Skin epidermis (tissue), 12 donors: ENCODE results near the gene KLHL3.

ENCODE experiments used
- H3K27ac ChIP-seq, 21 experiments: fragments of 200-600 bp; sonication (generic) in 11 of 21; one replicate each; pipeline ENCODE4 v1.5.0; 2020; ENCODE audit warnings: mild to moderate bottlenecking in 3 of 21, inconsistent platforms in 2 of 21, moderate library complexity in 2 of 21
- H3K4me3 ChIP-seq, 7 experiments: fragments of 200-600 bp; sonication (generic) in 2 of 7; one replicate each; pipeline ENCODE4 v1.5.0; 2020; ENCODE audit warnings: inconsistent platforms in 2 of 7, mild to moderate bottlenecking in 2 of 7, moderate library complexity in 1 of 7

Gene KLHL3

DNA sequence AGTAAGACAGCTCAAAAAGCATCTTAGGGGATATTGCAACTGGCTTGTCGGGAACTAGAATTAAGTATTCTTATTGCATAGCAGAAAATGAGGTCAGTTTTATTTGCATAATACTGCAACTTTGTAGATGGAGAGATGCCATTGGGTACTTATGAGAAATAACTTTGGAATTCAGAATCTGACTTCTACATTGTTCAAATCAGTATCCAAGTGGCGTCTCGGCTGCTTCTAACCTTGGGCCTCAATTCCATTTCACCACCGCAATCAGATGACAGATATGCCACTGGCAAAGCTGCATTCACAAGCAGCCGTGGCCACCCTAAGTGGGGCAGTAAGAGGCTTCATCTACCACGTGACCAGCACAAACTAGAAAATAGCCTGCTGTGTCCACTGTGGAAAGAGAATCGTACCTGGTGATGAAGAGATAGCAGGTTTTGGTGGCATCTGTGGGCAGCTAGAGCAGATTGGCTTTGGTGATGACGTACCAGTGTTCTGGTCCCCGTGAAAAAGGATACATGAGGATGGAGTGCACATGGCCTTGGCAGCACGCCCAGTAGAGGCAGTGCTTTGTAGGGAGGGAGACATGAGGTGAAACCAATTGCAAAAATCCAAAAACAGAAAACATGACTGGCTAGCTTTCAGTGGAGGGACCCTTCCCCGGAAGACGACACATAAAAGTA is 116.6 kb downstream of the KLHL3 start:
- H3K27ac ChIP-seq, result peak overlapping the region in 1 of 21 experiments; percentile 54
- H3K4me3 ChIP-seq, result no peak overlapping the region

DNA sequence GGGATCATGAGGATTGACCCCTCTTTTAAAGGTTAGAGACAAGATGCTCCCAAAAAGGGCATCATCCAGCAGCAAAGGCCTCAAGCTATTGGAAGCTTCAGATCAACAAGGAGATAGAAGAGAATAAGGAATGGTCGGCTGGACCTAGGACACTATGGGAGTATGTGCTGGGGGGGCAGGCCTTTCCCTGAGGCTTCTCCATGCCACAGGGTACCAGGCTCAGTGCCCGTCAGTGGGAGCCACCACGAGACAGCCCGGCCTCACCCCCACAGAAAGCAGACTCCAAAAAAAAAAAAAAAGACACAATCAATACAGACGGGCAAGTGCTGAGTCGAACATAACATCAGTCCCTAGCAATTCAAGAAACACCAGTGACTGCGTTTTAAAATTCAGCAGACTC is 117.4 kb downstream of the KLHL3 start:
- Histone ChIP-seq H3K4me3 (no peak overlapping the region), H3K27ac (no peak overlapping the region)

DNA sequence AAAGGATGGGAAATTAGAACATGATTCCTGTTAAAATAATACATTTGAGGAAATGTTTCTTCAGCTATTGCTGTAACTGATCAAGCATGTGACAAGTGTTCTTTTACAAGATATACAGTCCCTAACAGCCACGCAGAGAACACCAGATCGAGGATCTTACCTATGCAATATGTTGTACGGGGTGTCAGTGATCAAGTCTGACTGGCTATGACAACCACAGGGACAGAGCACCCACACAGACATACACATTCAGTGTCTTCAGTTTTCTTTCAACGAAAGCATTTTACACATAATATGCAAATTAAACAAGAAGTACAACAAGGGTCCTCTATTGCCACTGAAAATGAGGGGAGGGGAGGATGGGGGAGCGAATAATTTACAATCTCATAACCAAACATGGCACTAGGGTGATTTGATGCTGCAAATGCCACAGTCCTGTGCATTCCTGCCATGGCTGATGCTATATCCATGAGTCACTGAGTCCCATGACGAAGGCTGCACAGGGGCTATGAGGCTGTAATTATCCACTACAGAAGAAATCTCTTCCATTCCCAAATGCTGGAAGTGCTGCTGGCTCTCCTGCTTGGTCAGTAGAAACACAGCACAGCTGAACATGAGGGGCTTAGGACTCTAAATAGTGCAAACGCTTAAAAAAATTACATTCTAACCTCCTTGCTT is 118.2 kb downstream of the KLHL3 start:
- no peak overlapping the region for H3K27ac ChIP-seq
- H3K4me3 ChIP-seq, result no peak overlapping the region

DNA sequence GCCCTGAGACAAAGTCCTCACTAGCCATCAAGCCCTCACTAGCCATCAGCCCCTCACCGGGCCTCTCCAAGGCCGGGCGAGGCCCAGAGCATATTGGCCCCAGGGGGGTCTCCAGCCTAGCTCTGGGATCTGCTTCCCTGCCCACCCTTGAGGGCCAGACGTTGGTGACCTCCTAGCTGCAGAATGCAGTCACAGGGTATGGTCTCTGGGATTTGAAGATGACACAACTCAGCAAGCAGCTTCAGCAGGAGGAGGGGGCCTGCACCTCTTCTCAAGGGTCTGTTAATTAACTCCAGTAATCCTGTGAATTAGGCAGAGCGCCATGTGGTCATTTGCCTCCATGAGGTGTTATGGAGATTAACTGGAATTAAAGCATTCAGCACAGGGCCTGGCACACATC is 119.8 kb downstream of the KLHL3 start:
- H3K4me3 ChIP-seq, result no peak overlapping the region
- H3K27ac ChIP-seq, result no peak overlapping the region

DNA sequence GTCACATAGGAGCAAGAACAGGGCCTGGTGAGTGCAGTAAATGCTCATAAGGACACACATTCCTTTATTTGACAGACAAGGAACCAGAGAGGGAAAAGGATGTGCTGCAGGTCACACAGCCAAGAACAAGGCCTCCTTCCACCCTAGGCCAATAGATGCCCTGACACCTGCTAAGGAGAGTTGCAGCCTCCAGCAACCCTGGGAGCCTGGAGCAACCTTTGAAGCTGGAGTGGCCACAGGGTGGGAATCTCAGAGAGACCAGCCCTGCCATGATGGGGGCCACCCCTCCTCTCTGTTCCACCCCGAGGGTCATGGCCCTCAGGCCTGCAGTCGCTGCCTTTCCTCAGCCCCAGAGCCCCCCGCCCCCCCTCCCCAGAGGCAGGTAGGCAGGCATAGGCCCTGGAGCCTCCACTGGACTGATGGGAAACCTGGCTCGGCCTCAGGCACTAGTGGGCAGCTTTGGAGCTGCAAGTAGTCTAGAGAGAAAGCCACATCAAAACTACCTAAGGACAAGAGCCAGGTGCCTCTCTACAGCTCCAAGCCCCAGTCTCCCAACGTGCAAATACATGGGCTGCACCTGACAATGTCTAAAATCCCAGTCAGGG is 120.6 kb downstream of the KLHL3 start:
- H3K27ac ChIP-seq, result no peak overlapping the region
- no peak overlapping the region for H3K4me3 ChIP-seq

DNA sequence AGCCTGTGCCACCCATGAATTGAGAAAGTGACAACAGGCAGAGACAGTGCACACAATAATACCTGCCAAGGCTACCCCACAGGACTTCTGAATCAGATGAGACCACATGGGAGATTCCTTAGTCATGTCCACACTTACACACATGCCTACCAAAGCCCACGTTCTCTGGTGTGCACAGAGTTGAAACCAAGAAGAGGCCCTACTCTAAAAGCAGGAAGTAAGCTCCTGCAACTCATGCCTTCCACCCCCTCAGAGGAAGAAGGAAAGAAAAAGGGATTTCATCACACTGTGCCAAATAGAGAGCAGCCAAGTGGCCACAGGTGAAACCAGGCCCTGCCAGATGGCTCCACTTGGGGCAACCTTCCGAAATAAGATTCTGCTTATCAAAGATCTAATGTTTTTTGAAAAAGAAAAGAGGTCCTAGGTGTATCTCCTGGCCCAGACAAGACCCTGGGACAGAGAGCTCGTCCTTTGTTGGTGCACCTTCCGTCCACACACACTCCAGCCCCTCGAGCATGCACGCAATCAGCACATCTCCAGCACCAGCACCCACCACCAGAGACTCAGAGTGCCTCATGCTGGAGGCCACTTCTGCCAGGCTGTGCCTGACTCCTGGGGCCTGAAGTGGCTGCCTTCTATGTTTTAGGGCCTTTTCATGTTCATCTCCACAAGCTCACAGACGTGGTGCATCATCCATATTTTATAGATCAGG is 122.2 kb downstream of the KLHL3 start:
- no peak overlapping the region for H3K27ac ChIP-seq
- H3K4me3 ChIP-seq, result no peak overlapping the region

DNA sequence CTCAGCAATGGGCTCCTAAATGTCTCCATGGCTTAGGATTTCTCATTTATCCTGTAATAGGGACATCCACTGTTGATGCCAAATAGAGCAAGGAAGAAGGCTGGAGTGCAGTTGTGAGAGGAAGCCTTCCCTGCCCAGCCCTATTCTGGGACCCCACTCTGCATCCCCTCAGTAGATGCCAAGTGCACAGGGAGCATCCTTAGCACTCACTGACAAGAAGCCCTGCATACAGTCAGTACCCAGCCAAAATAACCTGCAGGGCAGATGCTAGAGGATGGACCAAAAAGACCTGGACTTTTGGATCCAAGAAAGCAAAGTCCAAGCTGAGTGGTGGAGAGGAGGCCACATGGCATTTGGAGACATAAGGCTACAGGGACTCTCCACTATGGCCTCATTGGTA is 123.3 kb downstream of the KLHL3 start:
- Histone ChIP-seq H3K27ac (no peak overlapping the region), H3K4me3 (no peak overlapping the region)

DNA sequence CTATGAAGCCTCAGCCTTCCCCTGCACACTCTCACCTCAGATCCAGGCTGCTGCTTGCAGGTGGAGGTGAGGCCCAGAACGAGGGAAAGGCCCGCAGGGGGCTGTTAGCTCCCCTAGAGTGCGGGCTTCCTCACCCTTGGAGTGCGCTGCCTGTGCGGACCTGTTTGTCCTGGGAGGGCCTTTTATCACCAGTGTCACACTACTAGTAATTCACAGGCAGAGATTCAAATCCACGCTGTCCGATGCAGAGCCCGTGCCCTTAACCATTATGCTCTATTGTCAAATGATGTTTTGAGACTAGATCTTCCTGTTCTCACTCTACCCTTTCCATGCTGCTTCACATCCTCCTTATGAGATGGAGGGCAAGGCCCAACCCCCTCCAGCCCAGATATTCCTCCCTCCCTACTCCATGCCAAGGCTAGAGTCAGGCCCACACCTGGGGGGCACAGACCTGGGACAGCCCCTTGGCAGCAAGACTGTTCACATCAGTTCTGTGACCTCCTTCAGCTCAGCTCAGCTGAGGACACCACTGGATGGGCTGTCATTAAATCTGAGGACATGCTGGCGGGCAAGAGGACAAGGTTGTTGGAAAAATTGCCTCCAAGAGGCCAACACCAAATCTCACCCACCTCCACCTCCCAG is 124.0 kb downstream of the KLHL3 start:
- no peak overlapping the region for H3K27ac ChIP-seq

DNA sequence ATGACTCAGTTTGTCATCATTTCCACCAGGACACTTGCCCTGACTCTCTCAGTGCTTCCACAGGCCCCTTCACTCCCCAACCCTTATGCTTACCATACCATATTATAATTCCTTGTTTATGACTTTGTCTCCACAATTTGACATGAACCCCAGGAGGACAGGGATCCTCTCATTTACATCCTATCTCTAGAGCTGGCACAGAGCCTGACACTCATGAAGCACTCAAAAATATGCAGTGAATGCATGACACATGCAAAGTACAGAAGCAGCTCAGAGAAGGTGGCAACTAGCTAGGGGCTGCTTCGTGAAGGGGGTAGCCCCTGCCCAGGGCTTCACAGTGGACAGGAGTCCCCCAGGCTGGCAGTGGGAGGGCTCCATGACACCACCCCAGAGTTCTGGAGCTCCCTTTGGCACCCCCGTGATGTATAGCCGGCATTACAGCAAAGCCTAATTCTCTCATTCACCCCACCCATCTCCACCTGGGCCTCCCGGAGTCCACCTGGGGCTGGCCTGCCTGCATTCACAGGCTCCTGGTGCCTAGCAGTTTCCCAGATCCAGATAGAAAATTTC is 124.8 kb downstream of the KLHL3 start:
- no peak overlapping the region for H3K27ac ChIP-seq
- H3K4me3 ChIP-seq, result no peak overlapping the region

More for the DNA sequence above, 124.0 kb downstream of the KLHL3 start:
- H3K4me3 ChIP-seq, result no peak overlapping the region

DNA sequence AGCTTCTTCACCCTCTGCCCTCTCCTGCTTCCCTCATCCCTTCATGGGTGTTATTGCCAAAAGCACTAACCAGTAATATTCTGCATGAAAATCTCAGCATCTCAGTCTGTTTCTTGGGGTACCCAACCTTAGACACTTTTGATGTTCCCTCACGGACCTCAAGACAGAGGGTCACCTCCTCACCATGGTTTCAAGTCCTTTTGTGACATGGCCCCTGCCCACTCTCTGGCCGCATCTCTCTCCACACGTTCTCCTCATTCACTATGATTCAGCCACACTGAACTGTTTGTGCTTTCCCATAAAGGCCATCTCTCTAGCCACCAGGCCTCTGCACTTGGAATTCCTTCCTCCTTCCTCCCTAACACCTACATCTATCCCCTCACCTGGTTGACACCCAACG is 125.3 kb downstream of the KLHL3 start:
- no peak overlapping the region for H3K4me3 ChIP-seq
- no peak overlapping the region for H3K27ac ChIP-seq

DNA sequence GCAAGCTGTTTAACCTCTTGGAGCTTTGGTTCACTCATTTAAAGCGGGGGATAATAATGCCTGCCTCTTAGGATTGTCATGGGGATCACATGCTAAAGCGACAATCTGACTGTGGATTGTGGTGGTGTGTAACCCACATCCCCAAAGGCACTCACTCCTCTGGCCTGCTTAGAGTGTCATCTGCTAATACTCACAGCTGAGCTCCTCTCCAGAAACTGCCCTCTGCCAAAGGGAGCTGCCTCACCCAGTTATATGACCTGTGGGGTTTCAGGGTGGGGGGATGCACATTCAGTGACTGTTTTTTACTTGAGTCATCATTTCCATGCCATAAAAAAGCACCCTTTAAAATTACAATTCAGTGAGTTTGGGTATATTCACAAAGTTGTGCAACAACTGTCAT is 126.8 kb downstream of the KLHL3 start:
- no peak overlapping the region for H3K27ac ChIP-seq

DNA sequence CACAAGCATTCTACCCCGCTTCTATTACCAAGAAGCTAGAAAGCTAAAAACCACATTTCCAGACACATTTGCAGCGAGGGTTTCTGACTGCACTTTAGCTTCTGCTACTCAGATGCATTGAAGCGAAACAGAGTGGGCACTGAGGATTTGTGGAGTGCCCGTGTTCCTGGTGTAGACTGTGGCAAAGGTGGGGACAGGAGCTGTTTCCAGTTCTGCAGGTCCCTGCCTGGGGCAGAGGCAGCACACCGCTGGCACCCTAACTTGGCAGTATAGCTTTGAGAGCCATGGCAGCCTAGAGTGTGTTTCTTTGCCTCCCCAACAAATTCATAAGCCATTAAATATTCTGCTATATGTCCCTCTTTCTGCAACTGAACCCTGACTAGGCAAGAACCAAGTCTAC is 128.1 kb downstream of the KLHL3 start:
- Histone ChIP-seq H3K4me3 (no peak overlapping the region), H3K27ac (no peak overlapping the region)

More for the DNA sequence above, 126.8 kb downstream of the KLHL3 start:
- no peak overlapping the region for H3K4me3 ChIP-seq

DNA sequence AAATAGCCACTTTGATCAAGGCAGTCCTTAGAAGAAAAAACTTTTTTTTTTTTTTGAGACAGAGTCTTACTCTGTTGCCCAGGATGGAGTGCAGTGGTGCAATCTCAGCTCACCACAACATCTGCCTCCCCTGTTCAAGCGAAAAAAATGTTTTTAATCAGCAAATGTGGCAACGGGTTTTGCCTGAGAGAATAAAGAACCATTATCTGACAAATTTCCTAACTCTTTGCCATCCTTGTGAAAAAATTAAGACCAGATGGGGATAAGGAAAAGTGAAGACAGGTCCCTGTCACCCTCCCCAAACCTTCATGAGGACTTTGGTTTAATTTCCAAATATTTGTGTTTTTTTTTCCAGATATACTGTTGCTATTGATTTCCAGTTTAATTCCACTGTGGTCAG is 129.5 kb downstream of the KLHL3 start:
- Histone ChIP-seq H3K4me3 (no peak overlapping the region), H3K27ac (no peak overlapping the region)

DNA sequence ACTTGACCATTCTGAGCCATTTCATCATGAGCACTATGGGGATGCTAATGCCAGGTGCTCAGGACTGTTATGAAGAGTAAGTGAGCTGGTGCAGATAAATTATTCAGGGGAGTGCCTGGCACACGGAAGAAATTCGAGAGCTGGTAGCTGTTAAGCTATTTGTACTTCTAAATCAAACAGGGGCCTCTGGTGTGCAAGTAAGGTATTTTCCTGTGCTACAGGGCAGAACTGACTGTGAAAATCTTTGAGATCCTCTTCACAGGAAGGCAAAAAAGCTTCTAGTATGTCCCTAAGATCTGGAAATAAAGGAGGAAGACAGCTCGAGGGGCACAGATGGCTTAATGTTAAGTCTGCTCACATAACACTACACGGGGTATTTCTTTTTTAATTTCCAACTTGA is 130.5 kb downstream of the KLHL3 start:
- Histone ChIP-seq H3K27ac (no peak overlapping the region), H3K4me3 (no peak overlapping the region)

DNA sequence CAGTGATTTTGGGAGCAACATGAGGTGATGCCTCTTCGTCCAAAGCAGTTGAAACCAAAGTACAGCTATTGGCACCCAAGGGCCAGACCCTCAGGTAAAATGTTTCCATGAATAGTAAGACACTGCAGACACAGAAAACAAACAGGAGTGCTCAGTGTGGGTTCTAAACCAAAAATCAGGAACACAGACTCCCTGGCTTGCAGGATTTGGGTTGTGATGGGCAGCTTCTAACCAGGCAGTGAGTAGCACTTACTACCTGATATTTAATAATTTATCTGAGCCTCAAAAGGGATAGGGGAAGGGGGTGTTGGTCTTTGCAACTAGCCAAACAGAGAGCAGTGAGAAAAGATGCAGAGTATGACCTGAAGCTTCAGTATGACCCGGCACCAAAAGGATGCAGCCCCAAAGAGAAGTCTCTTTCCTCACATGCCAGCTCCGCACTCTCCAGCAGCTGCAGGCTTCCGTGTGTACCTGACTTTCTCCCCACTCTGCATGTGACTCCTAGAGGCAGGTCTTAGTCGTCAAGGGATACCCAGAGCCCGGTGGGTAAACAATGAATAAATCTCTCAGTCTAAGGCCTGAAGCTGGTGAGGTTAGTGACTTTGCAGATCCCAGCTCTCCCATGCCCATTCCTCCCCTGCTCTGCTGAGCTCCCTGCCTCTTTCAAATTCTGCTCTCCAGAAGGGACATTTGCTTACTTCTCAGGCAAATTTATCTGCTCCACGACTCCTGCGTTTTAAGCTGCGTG is 131.4 kb downstream of the KLHL3 start:
- Histone ChIP-seq H3K27ac (no peak overlapping the region), H3K4me3 (no peak overlapping the region)

DNA sequence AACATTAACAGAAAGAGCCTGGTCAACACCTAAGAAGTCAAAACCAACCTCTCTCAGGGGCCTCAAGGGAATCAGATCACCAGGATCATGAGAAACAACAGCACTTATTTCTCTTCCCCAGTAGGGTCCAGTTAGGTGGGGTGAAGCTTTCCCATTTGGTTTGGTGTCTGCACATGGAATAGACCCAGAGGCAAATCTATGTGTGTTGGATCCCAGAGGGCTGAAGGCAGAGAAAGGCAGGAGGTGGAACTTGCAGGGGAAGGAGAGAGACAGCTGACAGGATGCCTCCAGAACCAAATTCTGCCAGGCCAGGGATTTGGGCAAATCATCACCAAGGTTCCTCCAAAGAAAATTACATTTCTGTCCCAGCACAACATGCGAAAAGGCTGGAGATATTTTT is 132.0 kb downstream of the KLHL3 start:
- no peak overlapping the region for H3K4me3 ChIP-seq
- H3K27ac ChIP-seq, result no peak overlapping the region

DNA sequence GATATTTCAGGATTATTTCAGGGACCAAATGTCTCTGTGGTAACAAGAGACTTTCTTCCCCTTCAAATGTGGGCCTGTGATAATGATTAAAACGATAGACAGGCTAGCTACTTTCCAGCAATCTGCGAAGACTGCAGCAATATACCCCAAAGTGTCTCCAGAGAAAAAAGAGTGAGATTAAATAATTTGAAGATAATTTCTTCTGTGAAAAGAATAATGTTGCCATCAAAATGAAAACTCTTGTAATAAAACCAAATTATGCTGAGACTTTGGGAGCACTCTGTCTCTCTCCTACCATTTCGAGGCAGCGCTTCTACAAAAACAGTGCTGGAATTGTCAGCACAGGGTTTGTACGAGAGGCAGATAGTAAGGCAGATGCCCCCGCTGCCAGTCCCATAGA is 132.5 kb downstream of the KLHL3 start:
- H3K4me3 ChIP-seq, result no peak overlapping the region
- H3K27ac ChIP-seq, result no peak overlapping the region

DNA sequence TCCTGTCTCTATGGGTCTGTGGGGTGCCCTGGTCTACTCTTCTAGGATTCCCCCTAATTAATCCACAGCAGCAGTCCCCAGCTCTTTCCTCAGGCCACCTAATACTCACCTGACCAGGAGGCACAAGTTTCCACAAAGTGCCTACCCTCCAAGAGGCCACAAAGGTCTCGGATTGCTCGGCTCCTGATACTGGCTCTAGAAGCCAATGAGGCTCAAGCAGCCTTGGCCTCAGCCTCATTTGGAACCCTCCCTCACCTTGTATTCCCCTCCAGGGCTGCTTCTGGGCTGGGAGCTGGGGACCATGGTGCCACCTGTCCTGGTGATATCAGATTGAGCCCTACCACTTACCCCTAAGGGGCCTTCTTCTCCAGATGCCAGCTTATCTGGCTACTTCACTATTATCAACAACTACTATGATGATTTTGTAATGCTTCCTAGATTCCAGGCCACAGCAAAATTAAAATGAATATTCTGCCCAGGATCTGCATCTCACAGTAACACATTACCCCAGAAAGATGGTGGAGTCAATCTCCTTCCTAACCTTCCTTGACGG is 133.1 kb downstream of the KLHL3 start:
- Histone ChIP-seq H3K27ac (no peak overlapping the region), H3K4me3 (no peak overlapping the region)
